Measurements from ENCODE around the gene PLK3. TPM values are rescaled to one million over a fixed set of nuclear protein-coding genes. Genes with fewer than 3 reads are reported as not detected.
"Not testable (repeated sequence)": the region's sequence is repeated elsewhere in the genome, so short reads cannot be mapped to it uniquely, and the experiment has no call there.

PLK3 gene
- total RNA-seq, 1 experiment from 2014 or later, result 3.2 TPM

DNA sequence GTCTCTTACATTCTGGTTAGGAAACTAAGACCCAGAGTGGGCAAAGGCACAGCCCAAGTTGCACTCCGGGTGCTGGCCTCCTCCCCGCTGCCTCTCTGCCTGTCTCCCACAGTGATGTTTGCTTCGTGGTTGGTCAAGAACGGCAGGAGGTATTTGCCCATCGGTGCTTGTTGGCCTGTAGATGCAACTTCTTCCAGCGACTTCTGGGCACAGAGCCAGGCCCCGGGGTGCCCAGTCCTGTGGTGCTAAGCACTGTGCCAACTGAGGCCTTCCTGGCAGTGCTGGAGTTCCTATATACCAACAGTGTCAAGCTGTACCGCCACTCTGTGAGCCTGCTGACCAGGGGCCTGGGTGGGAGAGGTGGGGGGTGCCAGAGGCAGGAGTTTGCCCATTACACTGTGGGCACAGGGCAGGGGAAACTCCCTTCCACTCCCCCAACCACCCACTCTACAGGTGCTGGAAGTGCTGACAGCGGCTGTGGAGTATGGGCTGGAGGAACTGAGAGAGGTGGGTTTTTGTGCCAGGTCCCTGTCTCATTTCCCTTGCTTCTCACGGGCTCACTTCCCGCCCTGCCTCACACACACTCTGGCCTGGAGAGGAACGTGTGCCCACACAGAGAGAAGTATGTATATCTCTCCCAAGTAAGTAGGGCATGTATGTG, 10.1 kb downstream of the PLK3 start:
- H3K4me1 Mint-ChIP-seq (ENCODE audit: low read depth, unreplicated experiment), result peaks cover 24% of the 10 kb centered on the region
- H3K36me3 Mint-ChIP-seq (ENCODE audit: insufficient read depth, unreplicated experiment), result peaks cover 13% of the 10 kb centered on the region
- H3K4me3 ChIP-seq (ENCODE audit: low read depth, low read length), result no peak overlapping the region
- TF ChIP-seq, protein P1, sequence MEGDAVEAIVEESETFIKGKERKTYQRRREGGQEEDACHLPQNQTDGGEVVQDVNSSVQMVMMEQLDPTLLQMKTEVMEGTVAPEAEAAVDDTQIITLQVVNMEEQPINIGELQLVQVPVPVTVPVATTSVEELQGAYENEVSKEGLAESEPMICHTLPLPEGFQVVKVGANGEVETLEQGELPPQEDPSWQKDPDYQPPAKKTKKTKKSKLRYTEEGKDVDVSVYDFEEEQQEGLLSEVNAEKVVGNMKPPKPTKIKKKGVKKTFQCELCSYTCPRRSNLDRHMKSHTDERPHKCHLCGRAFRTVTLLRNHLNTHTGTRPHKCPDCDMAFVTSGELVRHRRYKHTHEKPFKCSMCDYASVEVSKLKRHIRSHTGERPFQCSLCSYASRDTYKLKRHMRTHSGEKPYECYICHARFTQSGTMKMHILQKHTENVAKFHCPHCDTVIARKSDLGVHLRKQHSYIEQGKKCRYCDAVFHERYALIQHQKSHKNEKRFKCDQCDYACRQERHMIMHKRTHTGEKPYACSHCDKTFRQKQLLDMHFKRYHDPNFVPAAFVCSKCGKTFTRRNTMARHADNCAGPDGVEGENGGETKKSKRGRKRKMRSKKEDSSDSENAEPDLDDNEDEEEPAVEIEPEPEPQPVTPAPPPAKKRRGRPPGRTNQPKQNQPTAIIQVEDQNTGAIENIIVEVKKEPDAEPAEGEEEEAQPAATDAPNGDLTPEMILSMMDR (IDR thresholded peaks at IDR 0.05; ENCODE audit: insufficient read depth in 1 of 2, low read depth in 1 of 2, low read length in 1 of 2, severe bottlenecking in 1 of 2, unreplicated experiment in 1 of 2), result no peak
- H3K9me3 Mint-ChIP-seq (ENCODE audit: unreplicated experiment), result no peaks in the 10 kb centered on the region
- DNase-seq, result no peak
- H3K9me3 ChIP-seq, result no peaks in the 10 kb centered on the region
- H3K4me1 ChIP-seq, result peaks cover 52% of the 10 kb centered on the region
- H3K27me3 ChIP-seq (replicated peaks; ENCODE audit: control insufficient read depth, insufficient read depth, low read length), result no peaks in the 10 kb centered on the region
- CTCF ChIA-PET, result interaction anchor here (1.6 kb wide), 1 partner anchor 9 kb away, joined by 6 read pairs; no protein-coding TSS in a partner anchor
- BruUV-seq (replicated peaks), result no TSS peak
- intact Hi-C loops (cut with micrococcal nuclease; ENCODE audit: unreplicated experiment), result no loop called here
- no peak overlapping the region for H3K4me3 Mint-ChIP-seq (ENCODE audit: unreplicated experiment)
- H3K36me3 ChIP-seq (ENCODE audit: control insufficient read depth, insufficient read depth, low read length), result no peaks in the 10 kb centered on the region
- H3K27ac Mint-ChIP-seq (ENCODE audit: unreplicated experiment), result peak overlapping the region; percentile 9
- no peaks in the 10 kb centered on the region for H3K27me3 Mint-ChIP-seq (ENCODE audit: insufficient read depth, unreplicated experiment)
- POLR2A ChIA-PET, result interaction anchor here (2.3 kb wide), 1 partner anchor 10 kb away, joined by 25 read pairs; the partner anchor contains the start of gene PLK3

DNA sequence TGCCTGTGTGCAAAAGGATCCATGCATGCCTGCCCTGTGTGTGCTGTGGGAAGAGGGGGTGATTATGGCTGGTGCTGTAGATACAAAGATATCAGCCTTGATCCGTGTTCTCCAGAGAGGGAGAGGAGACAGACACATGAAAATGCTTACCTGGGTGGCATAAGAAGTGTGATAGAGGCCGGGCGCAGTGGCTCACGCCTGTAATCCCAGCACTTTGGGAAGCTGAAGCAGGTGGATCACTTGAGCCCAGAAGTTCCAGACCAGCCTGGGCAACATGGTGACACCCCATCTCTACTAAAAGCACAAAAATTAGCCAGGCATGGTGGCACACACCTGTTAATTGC, 10.6 kb downstream of the PLK3 start:
- H3K4me3 Mint-ChIP-seq (ENCODE audit: unreplicated experiment); intact Hi-C loops (cut with micrococcal nuclease; ENCODE audit: unreplicated experiment); BruUV-seq (replicated peaks); H3K27me3 ChIP-seq (replicated peaks; ENCODE audit: control insufficient read depth, insufficient read depth, low read length); H3K9me3 Mint-ChIP-seq (ENCODE audit: unreplicated experiment); POLR2A ChIA-PET; DNase-seq; H3K4me3 ChIP-seq (ENCODE audit: low read depth, low read length); CTCF ChIA-PET; H3K9me3 ChIP-seq; H3K36me3 ChIP-seq (ENCODE audit: control insufficient read depth, insufficient read depth, low read length); H3K27me3 Mint-ChIP-seq (ENCODE audit: insufficient read depth, unreplicated experiment): not testable (repeated sequence)
- Mint-ChIP-seq H3K4me1 (ENCODE audit: low read depth, unreplicated experiment) (peaks cover 27% of the 10 kb centered on the region), H3K27ac (ENCODE audit: unreplicated experiment) (peak overlapping the region; percentile 9), H3K36me3 (ENCODE audit: insufficient read depth, unreplicated experiment) (peaks cover 12% of the 10 kb centered on the region)
- peaks cover 54% of the 10 kb centered on the region for H3K4me1 ChIP-seq

DNA sequence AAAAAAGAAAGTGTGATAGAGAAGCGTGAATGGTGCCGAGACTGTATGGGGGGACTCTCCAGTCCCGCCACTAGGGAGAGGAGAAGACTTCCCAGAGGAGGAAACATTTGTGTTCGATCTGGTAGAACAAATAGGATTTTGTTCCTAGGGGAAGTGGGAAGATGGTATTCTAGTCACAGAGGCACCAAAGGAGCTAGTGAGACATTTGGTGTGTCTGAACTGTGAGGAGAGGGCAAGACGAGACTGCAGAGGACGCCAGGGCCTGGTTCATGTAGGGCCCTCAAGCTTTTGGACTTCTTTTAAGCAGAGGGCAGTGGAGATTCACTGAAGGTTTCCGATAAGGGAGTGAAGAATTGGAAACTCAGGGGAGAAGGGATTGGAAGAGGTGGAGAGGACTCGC, 11.1 kb downstream of the PLK3 start:
- DNase-seq, result no peak
- Histone ChIP-seq H3K9me3 (no peaks in the 10 kb centered on the region), H3K4me3 (ENCODE audit: low read depth, low read length) (no peak overlapping the region), H3K36me3 (ENCODE audit: control insufficient read depth, insufficient read depth, low read length) (no peaks in the 10 kb centered on the region), H3K27me3 (replicated peaks; ENCODE audit: control insufficient read depth, insufficient read depth, low read length) (no peaks in the 10 kb centered on the region), H3K4me1 (peaks cover 50% of the 10 kb centered on the region)
- peaks cover 12% of the 10 kb centered on the region for H3K36me3 Mint-ChIP-seq (ENCODE audit: insufficient read depth, unreplicated experiment)
- no peaks in the 10 kb centered on the region for H3K27me3 Mint-ChIP-seq (ENCODE audit: insufficient read depth, unreplicated experiment)
- H3K4me1 Mint-ChIP-seq (ENCODE audit: low read depth, unreplicated experiment), result peaks cover 27% of the 10 kb centered on the region
- no peak overlapping the region for H3K4me3 Mint-ChIP-seq (ENCODE audit: unreplicated experiment)
- BruUV-seq (replicated peaks), result no TSS peak
- CTCF ChIA-PET, result no interaction called here
- intact Hi-C loops (cut with micrococcal nuclease; ENCODE audit: unreplicated experiment), result no loop called here
- H3K27ac Mint-ChIP-seq (ENCODE audit: unreplicated experiment), result peak overlapping the region; percentile 9
- TF ChIP-seq, protein P1 (IDR thresholded peaks at IDR 0.05; ENCODE audit: insufficient read depth in 1 of 2, low read depth in 1 of 2, low read length in 1 of 2, severe bottlenecking in 1 of 2, unreplicated experiment in 1 of 2), result no peak
- H3K9me3 Mint-ChIP-seq (ENCODE audit: unreplicated experiment), result no peaks in the 10 kb centered on the region
- POLR2A ChIA-PET, result no interaction called here

Measured in Caco-2 (cell line).